SK-N-MC (cell line): ENCODE data around the gene THOC3.
"Not testable (repeated sequence)": the region's sequence is repeated elsewhere in the genome, so short reads cannot be mapped to it uniquely, and the experiment has no call there.

ENCODE experiments used
- EZH2 ChIP-seq: fragments of 200-600 bp; sonication (generic); IDR thresholded peaks from one replicate; pipeline ENCODE4 v1.6.1; 2017; ENCODE audit warnings: antibody characterized with exemption
- POLR2AphosphoS5 ChIP-seq: IDR thresholded peaks from 2 replicates; pipeline ENCODE4 v1.6.1; 2012; ENCODE audit warnings: mild to moderate bottlenecking, low read depth, low read length, borderline replicate concordance

GRCh38 chr5:176017324-176017723 lies 49.2 kb upstream of the THOC3 start:
- not testable (repeated sequence) for TF ChIP-seq POLR2AphosphoS5, EZH2
